HS-27A (cell line): ENCODE results near the gene LGALS3BP.
"Not testable (repeated sequence)": the region's sequence is repeated elsewhere in the genome, so short reads cannot be mapped to it uniquely, and the experiment has no call there.

Experiments
- DNase-seq: peaks from one replicate; pipeline ENCODE4 v3.0.0-alpha.2; 2012; ENCODE audit warnings: low read depth, missing footprints

LGALS3BP gene

GRCh38 chr17:78979780-78980623 is at the start of gene LGALS3BP:
TSS of gene LGALS3BP (minus strand) at chr17:78979923. CDS start at chr17:78977191, 2,732 bp downstream.
- DNase-seq, result no peak

GRCh38 chr17:79028496-79029326 is 49.0 kb upstream of the LGALS3BP start:
- no peak for DNase-seq

GRCh38 chr17:79027925-79028491 is 48.3 kb upstream of the LGALS3BP start:
- DNase-seq, result no peak

- DNase-seq, result no peak
These were observed 47.7 kb upstream of the LGALS3BP start for GRCh38 chr17:79027274-79027924.

GRCh38 chr17:79026376-79027273 is 46.9 kb upstream of the LGALS3BP start:
- DNase-seq, result no peak

- DNase-seq, result no peak
These were observed 45.4 kb upstream of the LGALS3BP start for GRCh38 chr17:79024901-79025737.

GRCh38 chr17:79023886-79024771 is 44.4 kb upstream of the LGALS3BP start, which contains the start of gene C1QTNF1:
TSS of gene C1QTNF1 (plus strand) at chr17:79024169. CDS start at chr17:79043969, 19,800 bp downstream.
- no peak for DNase-seq

GRCh38 chr17:79023180-79023705 is 43.5 kb upstream of the LGALS3BP start:
- no peak for DNase-seq

- DNase-seq, result no peak
These were observed 42.8 kb upstream of the LGALS3BP start for GRCh38 chr17:79022507-79022991.

GRCh38 chr17:79021929-79022328 is 42.2 kb upstream of the LGALS3BP start:
- not testable (repeated sequence) for DNase-seq

- DNase-seq, result no peak
These were observed 41.0 kb upstream of the LGALS3BP start for GRCh38 chr17:79020631-79021301.

- no peak for DNase-seq
These were observed 40.2 kb upstream of the LGALS3BP start for GRCh38 chr17:79019632-79020584.

- DNase-seq, result no peak
These were observed 39.5 kb upstream of the LGALS3BP start for GRCh38 chr17:79019261-79019631.

GRCh38 chr17:79018370-79018695 is 38.6 kb upstream of the LGALS3BP start:
- DNase-seq, result no peak

GRCh38 chr17:79017546-79018369 is 38.0 kb upstream of the LGALS3BP start:
- no peak for DNase-seq

GRCh38 chr17:79014158-79014758 is 34.5 kb upstream of the LGALS3BP start:
- no peak for DNase-seq
